Measurements from ENCODE around the gene CA6. TPM values are rescaled to one million over a fixed set of nuclear protein-coding genes. Genes with fewer than 3 reads are reported as not detected.
"Not testable (repeated sequence)": the region's sequence is repeated elsewhere in the genome, so short reads cannot be mapped to it uniquely, and the experiment has no call there.

Gene CA6
- total RNA-seq, 4 donors from 2014 or later, result not detected

DNA sequence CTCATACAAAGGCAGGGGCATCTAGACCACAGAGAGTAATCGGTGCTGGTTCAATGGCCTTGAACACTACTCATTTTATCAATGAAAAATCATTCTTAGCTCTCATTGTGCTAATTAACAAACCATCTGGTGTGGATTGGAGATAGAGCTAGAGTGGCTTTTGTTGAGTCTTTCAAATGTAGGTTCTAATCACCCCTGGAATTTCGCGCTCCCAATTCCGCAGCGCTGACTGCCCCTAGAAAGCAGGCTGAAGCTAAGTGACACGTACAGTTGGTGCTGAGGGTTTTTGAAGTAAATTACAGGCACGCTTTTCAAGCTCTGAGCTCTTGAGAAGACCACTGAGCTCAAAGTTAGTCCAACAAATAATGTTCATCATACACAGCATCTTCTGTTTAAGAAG lies 31.2 kb upstream of the CA6 start:
- TF ChIP-seq, protein P1, sequence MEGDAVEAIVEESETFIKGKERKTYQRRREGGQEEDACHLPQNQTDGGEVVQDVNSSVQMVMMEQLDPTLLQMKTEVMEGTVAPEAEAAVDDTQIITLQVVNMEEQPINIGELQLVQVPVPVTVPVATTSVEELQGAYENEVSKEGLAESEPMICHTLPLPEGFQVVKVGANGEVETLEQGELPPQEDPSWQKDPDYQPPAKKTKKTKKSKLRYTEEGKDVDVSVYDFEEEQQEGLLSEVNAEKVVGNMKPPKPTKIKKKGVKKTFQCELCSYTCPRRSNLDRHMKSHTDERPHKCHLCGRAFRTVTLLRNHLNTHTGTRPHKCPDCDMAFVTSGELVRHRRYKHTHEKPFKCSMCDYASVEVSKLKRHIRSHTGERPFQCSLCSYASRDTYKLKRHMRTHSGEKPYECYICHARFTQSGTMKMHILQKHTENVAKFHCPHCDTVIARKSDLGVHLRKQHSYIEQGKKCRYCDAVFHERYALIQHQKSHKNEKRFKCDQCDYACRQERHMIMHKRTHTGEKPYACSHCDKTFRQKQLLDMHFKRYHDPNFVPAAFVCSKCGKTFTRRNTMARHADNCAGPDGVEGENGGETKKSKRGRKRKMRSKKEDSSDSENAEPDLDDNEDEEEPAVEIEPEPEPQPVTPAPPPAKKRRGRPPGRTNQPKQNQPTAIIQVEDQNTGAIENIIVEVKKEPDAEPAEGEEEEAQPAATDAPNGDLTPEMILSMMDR (IDR thresholded peaks at IDR 0.05), result no peak
- no peak for ATAC-seq (ENCODE audit: low FRiP score)
- no peak for DNase-seq (ENCODE audit: low spot score)

DNA sequence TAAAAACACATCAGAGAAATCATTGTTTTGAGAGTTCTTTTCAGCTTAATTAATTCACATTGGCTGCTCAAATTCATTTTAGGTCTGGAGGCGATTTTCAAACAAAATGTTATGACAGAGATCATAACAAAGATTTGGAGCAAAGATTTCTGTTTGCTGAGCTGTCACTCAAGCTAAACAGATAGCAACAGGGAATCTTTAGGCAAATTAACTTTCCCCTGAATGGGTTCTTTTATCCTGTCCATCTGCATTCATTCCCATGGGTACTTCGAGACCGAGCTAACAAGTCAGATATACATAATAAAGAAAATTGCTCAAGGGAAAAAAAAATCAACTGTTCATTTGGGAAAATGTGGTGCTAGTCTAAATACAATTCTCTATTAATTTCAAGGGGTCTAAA lies 30.2 kb upstream of the CA6 start:
- DNase-seq (ENCODE audit: low spot score) (no peak), ATAC-seq (ENCODE audit: low FRiP score) (no peak)
- TF ChIP-seq, protein P1 (IDR thresholded peaks at IDR 0.05), result no peak

DNA sequence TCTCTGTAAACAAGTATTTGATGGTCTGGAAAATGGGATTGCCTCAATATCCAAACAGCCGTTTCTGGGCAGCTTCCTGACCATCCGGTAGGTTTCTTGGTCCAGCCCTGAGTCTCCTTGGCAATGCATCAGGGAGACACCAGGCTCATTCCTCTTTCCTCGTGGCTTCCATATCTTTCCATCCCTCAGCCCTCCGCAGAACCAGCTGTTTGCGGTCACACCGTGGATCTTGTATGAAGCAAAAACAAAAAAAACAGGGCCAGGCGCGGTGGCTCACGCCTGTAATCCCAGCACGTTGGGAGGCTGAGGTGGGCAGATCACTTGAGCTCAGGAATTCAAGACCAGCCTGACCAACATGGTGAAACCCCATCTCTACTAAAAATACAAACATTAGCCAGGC lies 28.1 kb upstream of the CA6 start:
- not testable (repeated sequence) for ATAC-seq (ENCODE audit: low FRiP score); DNase-seq (ENCODE audit: low spot score)

DNA sequence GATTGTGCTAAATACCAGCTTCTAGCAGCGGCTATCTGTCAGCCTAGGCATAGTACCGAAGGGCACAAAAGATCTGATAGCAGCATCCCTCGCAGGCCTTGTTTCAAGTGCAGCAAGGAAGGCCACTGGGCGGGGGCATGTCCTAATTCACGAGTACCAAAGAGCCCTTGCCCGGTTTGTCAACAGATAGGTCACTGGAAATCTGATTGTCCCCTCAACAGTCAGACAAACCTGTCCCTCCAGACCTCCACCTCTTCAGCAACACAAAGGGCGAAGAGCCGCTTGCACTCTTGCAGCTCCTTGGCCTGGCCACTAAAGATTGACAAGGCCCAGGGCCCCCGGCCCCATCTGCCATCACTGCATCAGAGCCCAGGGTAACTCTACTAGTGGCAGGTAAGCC lies 22.7 kb upstream of the CA6 start:
- ATAC-seq (ENCODE audit: low FRiP score) (no peak), DNase-seq (ENCODE audit: low spot score) (no peak)
- TF ChIP-seq, protein P1 (IDR thresholded peaks at IDR 0.05), result no peak

DNA sequence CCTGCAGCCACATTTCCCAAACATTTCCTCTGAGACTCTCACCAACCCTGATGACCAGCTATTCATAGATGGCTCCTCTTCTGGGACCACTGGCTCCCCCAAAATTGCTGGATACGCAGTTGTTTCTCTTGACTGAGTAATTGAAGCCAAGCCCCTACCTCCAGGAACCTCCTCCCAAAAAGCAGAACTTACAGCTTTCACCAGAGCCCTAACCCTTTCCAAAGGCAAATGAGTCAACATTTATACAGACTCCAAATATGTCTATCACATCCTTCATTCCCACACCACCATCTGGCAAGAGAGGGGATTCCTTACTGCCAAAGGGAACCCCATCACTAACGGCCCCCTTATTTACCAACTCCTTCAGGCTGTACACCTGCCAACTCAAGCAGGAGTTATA lies 20.3 kb upstream of the CA6 start:
- no peak for ATAC-seq (ENCODE audit: low FRiP score)
- TF ChIP-seq, protein P1 (IDR thresholded peaks at IDR 0.05), result no peak

DNA sequence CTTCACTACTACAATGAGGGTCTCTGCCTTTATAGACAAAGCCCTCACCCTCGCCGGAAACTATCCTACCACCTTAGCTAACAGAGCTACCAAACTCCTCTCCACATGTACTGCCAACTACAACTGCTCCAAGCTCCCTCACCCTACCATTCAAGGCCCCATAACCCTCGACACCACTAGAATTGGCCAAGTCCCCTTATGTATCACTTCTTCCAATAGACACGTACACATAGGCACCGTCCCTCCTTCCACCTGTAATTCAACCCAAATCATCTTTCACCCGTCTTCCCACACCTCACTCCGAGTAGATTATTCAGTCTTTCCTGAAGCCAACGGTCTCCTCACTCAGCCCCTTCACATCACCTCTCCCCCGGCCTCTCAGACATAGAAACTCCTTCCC lies 19.7 kb upstream of the CA6 start:
- TF ChIP-seq, protein P1 (IDR thresholded peaks at IDR 0.05), result no peak
- ATAC-seq (ENCODE audit: low FRiP score), result no peak
- no peak for DNase-seq (ENCODE audit: low spot score)

More for the DNA sequence above, 20.3 kb upstream of the CA6 start:
- no peak for DNase-seq (ENCODE audit: low spot score)

DNA sequence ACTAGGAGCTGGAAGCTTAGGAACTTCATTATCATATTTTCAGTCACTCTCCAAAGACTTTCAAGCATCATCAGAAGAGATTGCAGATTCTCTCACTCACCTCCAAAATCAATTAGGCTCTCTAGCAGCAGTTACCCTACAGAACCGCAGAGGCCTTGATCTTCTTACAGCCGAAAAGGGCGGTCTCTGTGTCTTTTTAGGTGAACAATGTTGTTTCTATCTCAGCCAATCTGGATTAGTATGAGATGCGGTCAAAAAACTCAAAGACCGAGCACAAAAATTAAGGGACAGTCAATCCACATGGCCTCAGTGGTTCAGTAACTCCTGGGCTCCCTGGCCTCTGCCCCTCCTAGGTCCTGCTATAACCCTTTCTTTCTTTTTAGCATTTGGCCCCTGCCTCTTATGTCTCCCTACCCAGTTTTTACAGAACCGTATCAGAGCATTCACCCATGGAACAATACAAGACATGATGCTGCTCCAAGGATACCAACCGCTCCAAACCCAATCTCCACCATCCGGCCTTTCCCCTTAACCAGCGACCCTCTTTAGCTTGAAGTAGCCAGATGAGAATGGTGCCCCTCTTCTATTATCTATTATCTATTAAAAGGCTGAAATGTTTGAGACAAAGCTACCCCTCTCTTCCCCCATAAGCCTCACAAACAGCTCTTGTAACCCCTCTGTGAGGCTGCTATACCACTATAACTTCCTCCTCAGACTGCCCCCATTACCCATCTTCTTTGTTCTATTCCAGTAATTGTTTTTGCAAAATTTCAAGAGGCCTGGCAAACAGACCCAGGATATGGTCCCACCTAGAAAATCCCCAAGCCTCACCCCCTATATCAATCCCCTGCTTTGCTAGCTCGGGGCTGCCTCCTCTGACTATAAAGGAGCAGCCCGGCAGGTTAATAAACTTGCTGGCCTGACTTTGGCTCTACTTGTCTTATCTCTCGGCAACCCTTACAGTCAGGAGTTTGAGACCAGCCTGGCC lies 18.7 kb upstream of the CA6 start:
- no peak for ATAC-seq (ENCODE audit: low FRiP score)

More for the DNA sequence above, 18.7 kb upstream of the CA6 start:
- TF ChIP-seq, protein P1 (IDR thresholded peaks at IDR 0.05), result no peak
- no peak for DNase-seq (ENCODE audit: low spot score)
